Trophoblast cell (in vitro differentiated cells and primary cell): ENCODE data around the gene DNAJB6.
A peak's percentile ranks its signal among the peaks of the same experiment; 100 is the strongest.

Experiments used
- DNase-seq, 2 donors: peaks; one replicate each; pipeline ENCODE4 v3.0.0-alpha.2; 2016
- H2AFZ ChIP-seq: 2 replicates; pipeline ENCODE4 v1.6.1; 2013; ENCODE audit warnings: low read length, moderate library complexity, mild to moderate bottlenecking; ENCODE audit not compliant: insufficient read depth, poor library complexity
- H2AK5ac ChIP-seq: 2 replicates; pipeline ENCODE4 v1.6.1; 2013; ENCODE audit warnings: mild to moderate bottlenecking, low read length
- H2BK120ac ChIP-seq: 2 replicates; pipeline ENCODE4 v1.6.1; 2013; ENCODE audit warnings: low read length, mild to moderate bottlenecking, moderate library complexity; ENCODE audit not compliant: insufficient read depth, poor library complexity
- H2BK12ac ChIP-seq: 2 replicates; pipeline ENCODE4 v1.6.1; 2013; ENCODE audit warnings: mild to moderate bottlenecking, low read length, moderate library complexity
- H2BK5ac ChIP-seq: 2 replicates; pipeline ENCODE4 v1.6.1; 2013; ENCODE audit warnings: low read length, low read depth, moderate library complexity, mild to moderate bottlenecking; ENCODE audit not compliant: poor library complexity
- H3K14ac ChIP-seq: 2 replicates; pipeline ENCODE4 v1.6.1; 2013; ENCODE audit warnings: mild to moderate bottlenecking, low read length
- H3K18ac ChIP-seq: 2 replicates; pipeline ENCODE4 v1.6.1; 2013; ENCODE audit warnings: mild to moderate bottlenecking, low read length
- H3K23ac ChIP-seq: 2 replicates; pipeline ENCODE4 v1.6.1; 2013; ENCODE audit warnings: low read length
- H3K27ac ChIP-seq: 2 replicates; pipeline ENCODE4 v1.5.1; 2013; ENCODE audit warnings: low read depth, mild to moderate bottlenecking, inconsistent platforms, low read length, moderate library complexity
- H3K27me3 ChIP-seq: 2 replicates; pipeline ENCODE4 v1.6.1; 2013; ENCODE audit warnings: inconsistent platforms, mild to moderate bottlenecking, low read length, moderate library complexity; ENCODE audit not compliant: insufficient read depth
- H3K36me3 ChIP-seq, 2 experiments: 1 replicate in 1 of 2; 2 replicates in 1 of 2; pipeline ENCODE4 v1.6.1; 2013; ENCODE audit warnings: low read length in 2 of 2, mild to moderate bottlenecking in 2 of 2, moderate library complexity in 1 of 2; ENCODE audit not compliant: insufficient read depth in 2 of 2, control insufficient read depth in 1 of 2
- H3K4ac ChIP-seq: 2 replicates; pipeline ENCODE4 v1.6.1; 2013; ENCODE audit warnings: low read depth, mild to moderate bottlenecking, low read length, moderate library complexity
- H3K4me1 ChIP-seq, 2 experiments: 1 replicate in 1 of 2; 2 replicates in 1 of 2; pipeline ENCODE4 v1.6.1; 2013; ENCODE audit warnings: low read length in 2 of 2, mild to moderate bottlenecking in 2 of 2, moderate library complexity in 1 of 2; ENCODE audit not compliant: insufficient read depth in 2 of 2, control insufficient read depth in 1 of 2
- H3K4me2 ChIP-seq: 2 replicates; pipeline ENCODE4 v1.6.1; 2013; ENCODE audit warnings: inconsistent platforms, mild to moderate bottlenecking, low read length, moderate library complexity
- H3K4me3 ChIP-seq: 2 replicates; pipeline ENCODE4 v1.5.1; 2013; ENCODE audit warnings: mild to moderate bottlenecking, low read depth, low read length, inconsistent platforms
- H3K79me1 ChIP-seq: one replicate; pipeline ENCODE4 v1.6.1; 2013; ENCODE audit warnings: low read length
- H3K79me2 ChIP-seq: 2 replicates; pipeline ENCODE4 v1.6.1; 2013; ENCODE audit warnings: low read length, mild to moderate bottlenecking; ENCODE audit not compliant: control insufficient read depth, insufficient read depth, poor library complexity
- H3K9ac ChIP-seq: 2 replicates; pipeline ENCODE4 v1.6.1; 2013; ENCODE audit warnings: mild to moderate bottlenecking, low read length
- H3K9me3 ChIP-seq: 2 replicates; pipeline ENCODE4 v1.6.1; 2013; ENCODE audit warnings: low read depth, mild to moderate bottlenecking, control low read depth, inconsistent platforms, low read length; ENCODE audit not compliant: insufficient read depth
- H4K12ac ChIP-seq: 2 replicates; pipeline ENCODE4 v1.6.1; 2013; ENCODE audit warnings: low read depth, mild to moderate bottlenecking, low read length, moderate library complexity
- H4K8ac ChIP-seq: 2 replicates; pipeline ENCODE4 v1.6.1; 2013; ENCODE audit warnings: low read depth, mild to moderate bottlenecking, low read length, moderate library complexity
- H4K91ac ChIP-seq: one replicate; pipeline ENCODE4 v1.6.1; 2013; ENCODE audit warnings: low read depth, mild to moderate bottlenecking, low read length, moderate library complexity
- WGBS: extraction: QIAGEN DNeasy Blood & Tissue Kit; methylation state at CpG from one replicate; pipeline ENCODE4 v1.1.7; 2013; ENCODE audit warnings: missing lambda C conversion rate; ENCODE audit not compliant: insufficient read length, insufficient coverage; ENCODE audit errors: extremely low coverage; 5-methylcytosine and 5-hydroxymethylcytosine counted together

Gene DNAJB6

DNA sequence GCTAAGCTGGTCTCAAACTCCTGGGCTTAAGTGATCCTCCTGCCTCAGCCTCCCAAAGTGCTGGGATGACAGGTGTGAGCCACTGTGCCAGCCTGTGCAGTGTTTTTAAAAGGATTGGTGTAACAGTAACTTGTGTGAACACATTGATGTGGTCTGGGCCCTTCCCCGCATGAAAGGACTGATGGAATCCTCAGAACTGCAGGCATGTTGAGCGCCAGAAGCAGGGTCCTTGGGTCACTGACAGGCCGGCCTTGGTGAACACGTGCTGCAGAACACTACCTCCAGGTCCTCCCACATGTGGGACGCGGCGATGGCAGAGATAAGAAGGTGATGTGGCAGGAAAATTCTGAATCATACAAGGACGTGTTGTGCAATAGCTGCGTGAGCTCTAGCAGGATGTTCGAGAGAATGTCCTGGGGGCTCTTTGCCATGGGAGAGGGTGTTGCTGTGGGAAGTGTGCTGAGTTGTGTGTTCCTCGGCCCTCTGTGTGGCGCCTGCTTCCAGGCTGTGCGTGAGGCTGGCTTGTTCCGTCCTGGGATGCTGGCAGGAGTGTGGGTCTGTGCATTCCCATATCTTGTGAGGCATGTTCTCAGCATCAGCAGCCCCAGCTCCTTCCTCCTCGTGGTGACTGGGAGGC, 68.2 kb downstream of the DNAJB6 start:
- H4K8ac ChIP-seq, result no peak overlapping the region

DNA sequence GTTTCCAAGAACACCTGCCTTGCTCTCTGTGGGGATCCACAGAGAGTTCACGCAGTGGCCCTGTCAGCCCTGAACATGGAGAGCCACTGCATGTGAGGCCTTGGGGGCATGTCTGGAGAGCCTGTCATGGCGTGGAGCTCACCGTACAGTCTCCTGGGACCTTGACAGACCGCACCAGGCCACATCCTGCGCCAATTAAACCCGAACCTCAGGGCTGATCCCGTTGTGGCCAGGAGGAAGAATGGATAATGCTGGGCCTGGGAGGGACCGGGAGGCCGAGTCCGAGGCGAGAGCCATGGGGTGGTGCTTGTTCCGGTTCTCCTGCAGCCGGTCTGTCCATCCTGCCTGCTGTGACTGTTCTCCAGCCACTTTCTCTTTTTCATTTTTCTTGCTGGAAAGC, 68.7 kb downstream of the DNAJB6 start:
- Histone ChIP-seq H4K91ac (no peak overlapping the region), H4K12ac (no peak overlapping the region), H3K27ac (no peak overlapping the region), H3K4me1 (peaks cover 7 to 15% of the 10 kb centered on the region in 2 experiments), H3K18ac (peak overlapping the region; percentile 24), H3K79me2 (peaks cover 2% of the 10 kb centered on the region), H3K4me2 (no peak overlapping the region), H2BK120ac (no peak overlapping the region), H2AK5ac (no peak overlapping the region), H2BK5ac (no peak overlapping the region), H4K8ac (no peak overlapping the region), H3K23ac (no peak overlapping the region), H3K4me3 (no peak overlapping the region), H3K27me3 (no peaks in the 10 kb centered on the region), H3K4ac (no peak overlapping the region), H3K36me3 (peaks cover 45 to 48% of the 10 kb centered on the region in 2 experiments), H3K79me1 (no peaks in the 10 kb centered on the region), H3K9me3 (no peaks in the 10 kb centered on the region), H2BK12ac (no peak overlapping the region), H2AFZ (no peak overlapping the region), H3K9ac (no peak overlapping the region), H3K14ac (no peak overlapping the region)
- WGBS, result no CpG with 5 or more reads among the region's 13 CpGs
- no peak for DNase-seq

More for the DNA sequence above, 68.2 kb downstream of the DNAJB6 start:
- peaks cover 3% of the 10 kb centered on the region for H3K79me2 ChIP-seq
- no peaks in the 10 kb centered on the region for H3K79me1 ChIP-seq
- H3K18ac ChIP-seq, result peak overlapping the region; percentile 24
- no peaks in the 10 kb centered on the region for H3K27me3 ChIP-seq
- H2BK12ac ChIP-seq, result no peak overlapping the region
- peak; percentile 99 to 100 for DNase-seq
- H4K12ac ChIP-seq, result no peak overlapping the region
- H3K4me1 ChIP-seq, result peaks cover 7 to 15% of the 10 kb centered on the region in 2 experiments
- H3K9ac ChIP-seq, result no peak overlapping the region
- H3K36me3 ChIP-seq, result peaks cover 45 to 48% of the 10 kb centered on the region in 2 experiments
- no CpG with 5 or more reads among the region's 15 CpGs for WGBS
- no peak overlapping the region for H3K23ac ChIP-seq
- H3K4me3 ChIP-seq, result no peak overlapping the region
- H2BK5ac ChIP-seq, result no peak overlapping the region
- no peak overlapping the region for H2BK120ac ChIP-seq
- H3K4ac ChIP-seq, result no peak overlapping the region
- no peak overlapping the region for H2AK5ac ChIP-seq
- no peak overlapping the region for H2AFZ ChIP-seq
- H3K14ac ChIP-seq, result no peak overlapping the region
- H4K91ac ChIP-seq, result no peak overlapping the region
- no peak overlapping the region for H3K27ac ChIP-seq
- H3K9me3 ChIP-seq, result no peaks in the 10 kb centered on the region
- no peak overlapping the region for H3K4me2 ChIP-seq

DNA sequence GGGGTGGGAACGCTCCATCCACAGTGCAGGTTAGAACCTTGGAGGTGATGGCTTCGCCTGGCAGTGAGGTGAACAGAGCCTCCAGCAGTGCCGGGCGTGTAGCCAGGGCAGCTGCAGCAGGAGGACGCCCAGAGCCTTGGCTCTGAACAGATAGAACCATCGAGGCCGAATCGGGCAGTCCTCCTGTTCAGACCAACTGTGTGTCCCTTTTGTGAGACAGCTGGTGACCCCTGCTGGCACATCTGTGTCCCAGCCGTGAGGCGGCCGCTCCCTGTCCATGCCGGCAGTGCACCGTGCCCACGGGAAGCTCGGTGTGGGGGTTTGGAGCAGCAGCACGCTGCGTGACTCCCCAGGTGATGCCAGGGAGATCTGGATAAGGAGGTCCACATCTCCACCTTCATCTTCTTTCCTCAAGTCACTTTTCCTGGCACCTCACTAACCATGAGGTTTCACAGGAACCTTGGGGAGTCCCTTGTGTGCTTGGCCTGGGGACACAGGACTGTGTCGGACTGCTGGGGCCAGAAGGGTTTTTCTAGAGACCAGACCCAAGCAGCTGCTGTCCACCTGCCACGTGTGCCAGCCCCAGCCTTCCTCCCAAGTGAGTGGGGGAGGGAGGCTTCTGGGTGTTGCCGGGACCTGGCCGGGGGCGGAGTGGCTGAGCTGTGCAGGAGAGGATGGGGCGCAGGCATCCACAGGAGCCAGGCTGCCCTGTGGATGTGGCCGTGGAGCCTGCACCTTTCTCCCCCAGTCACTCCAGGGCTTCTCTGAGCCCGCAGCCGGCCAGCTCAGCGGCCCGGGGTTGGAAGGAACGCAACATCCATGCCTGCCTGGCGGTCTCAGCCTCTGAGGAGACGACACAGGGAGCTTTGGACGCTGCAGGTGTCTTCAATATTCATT, 69.4 kb downstream of the DNAJB6 start:
- no peak overlapping the region for H4K91ac ChIP-seq
- peaks cover 7 to 15% of the 10 kb centered on the region in 2 experiments for H3K4me1 ChIP-seq
- no peak overlapping the region for H3K18ac ChIP-seq
- no peak overlapping the region for H2AFZ ChIP-seq
- DNase-seq, result peak in 1 of 2 donors; percentile 48
- H3K36me3 ChIP-seq, result peaks cover 48 to 52% of the 10 kb centered on the region in 2 experiments
- H2BK12ac ChIP-seq, result no peak overlapping the region
- no peak overlapping the region for H3K27ac ChIP-seq
- no peak overlapping the region for H3K4me3 ChIP-seq
- no peak overlapping the region for H2BK5ac ChIP-seq
- no peak overlapping the region for H3K4me2 ChIP-seq
- H3K79me1 ChIP-seq, result no peaks in the 10 kb centered on the region
- no peak overlapping the region for H3K14ac ChIP-seq
- no peaks in the 10 kb centered on the region for H3K79me2 ChIP-seq
- no peaks in the 10 kb centered on the region for H3K27me3 ChIP-seq
- H3K9me3 ChIP-seq, result no peaks in the 10 kb centered on the region
- WGBS, result no CpG with 5 or more reads among the region's 32 CpGs
- H3K23ac ChIP-seq, result no peak overlapping the region
- H4K12ac ChIP-seq, result no peak overlapping the region
- H3K4ac ChIP-seq, result no peak overlapping the region
- H2BK120ac ChIP-seq, result no peak overlapping the region
- H3K9ac ChIP-seq, result no peak overlapping the region
- H4K8ac ChIP-seq, result no peak overlapping the region
- H2AK5ac ChIP-seq, result no peak overlapping the region

DNA sequence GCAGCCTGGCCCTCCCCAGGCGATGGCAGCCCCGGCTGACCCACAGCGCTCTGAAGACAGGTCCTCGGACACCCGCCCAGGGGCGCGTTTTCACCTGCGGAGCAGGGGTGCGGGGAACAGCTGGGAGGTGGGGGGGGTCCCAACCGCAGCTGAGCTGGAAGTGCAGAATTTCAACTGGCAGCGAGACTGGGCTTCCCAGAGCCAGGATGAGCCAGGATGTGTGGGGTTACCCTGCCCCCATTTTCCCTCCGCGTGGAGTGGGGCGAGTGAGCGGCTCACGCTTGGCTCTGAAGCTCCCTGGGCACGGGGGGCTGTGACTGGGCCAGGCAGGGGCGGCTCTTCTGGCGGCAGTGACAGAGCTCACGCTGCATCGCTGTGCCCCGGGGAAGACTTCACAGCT, 70.2 kb downstream of the DNAJB6 start:
- no peak overlapping the region for H3K4ac ChIP-seq
- H2BK5ac ChIP-seq, result no peak overlapping the region
- no peaks in the 10 kb centered on the region for H3K9me3 ChIP-seq
- no peaks in the 10 kb centered on the region for H3K27me3 ChIP-seq
- H2AFZ ChIP-seq, result no peak overlapping the region
- no peak overlapping the region for H4K12ac ChIP-seq
- H3K4me1 ChIP-seq, result peaks cover 11 to 12% of the 10 kb centered on the region in 2 experiments
- H3K36me3 ChIP-seq, result peaks cover 48 to 52% of the 10 kb centered on the region in 2 experiments
- DNase-seq, result no peak
- no peak overlapping the region for H2AK5ac ChIP-seq
- H2BK120ac ChIP-seq, result no peak overlapping the region
- no peak overlapping the region for H4K8ac ChIP-seq
- H3K14ac ChIP-seq, result no peak overlapping the region
- no peak overlapping the region for H3K9ac ChIP-seq
- no peak overlapping the region for H3K27ac ChIP-seq
- H3K4me2 ChIP-seq, result no peak overlapping the region
- H3K18ac ChIP-seq, result no peak overlapping the region
- H2BK12ac ChIP-seq, result no peak overlapping the region
- no peaks in the 10 kb centered on the region for H3K79me1 ChIP-seq
- no peaks in the 10 kb centered on the region for H3K79me2 ChIP-seq
- WGBS, result no CpG with 5 or more reads among the region's 22 CpGs
- no peak overlapping the region for H3K23ac ChIP-seq
- no peak overlapping the region for H3K4me3 ChIP-seq
- H4K91ac ChIP-seq, result no peak overlapping the region
